Measurements from ENCODE around the gene HSFX3.

DNA sequence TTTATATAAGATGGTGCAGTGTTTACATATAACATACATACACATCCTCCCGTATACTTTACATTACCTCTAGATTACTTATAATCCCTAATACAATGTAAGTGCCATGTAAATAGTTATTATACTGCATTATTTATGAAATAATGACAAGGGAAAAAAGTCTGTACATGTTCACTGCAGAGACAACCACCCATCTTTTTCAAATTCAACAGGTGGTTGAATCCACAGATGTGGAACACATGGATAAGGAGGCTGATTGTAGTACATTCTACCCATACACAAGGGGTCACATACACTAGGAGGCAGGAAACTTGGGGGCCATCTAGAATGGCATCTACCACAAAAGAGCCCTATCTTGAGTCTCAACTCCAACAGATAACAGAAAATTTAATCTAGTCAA is 41.3 kb downstream of the HSFX3 start:
- TF ChIP-seq, protein P1, sequence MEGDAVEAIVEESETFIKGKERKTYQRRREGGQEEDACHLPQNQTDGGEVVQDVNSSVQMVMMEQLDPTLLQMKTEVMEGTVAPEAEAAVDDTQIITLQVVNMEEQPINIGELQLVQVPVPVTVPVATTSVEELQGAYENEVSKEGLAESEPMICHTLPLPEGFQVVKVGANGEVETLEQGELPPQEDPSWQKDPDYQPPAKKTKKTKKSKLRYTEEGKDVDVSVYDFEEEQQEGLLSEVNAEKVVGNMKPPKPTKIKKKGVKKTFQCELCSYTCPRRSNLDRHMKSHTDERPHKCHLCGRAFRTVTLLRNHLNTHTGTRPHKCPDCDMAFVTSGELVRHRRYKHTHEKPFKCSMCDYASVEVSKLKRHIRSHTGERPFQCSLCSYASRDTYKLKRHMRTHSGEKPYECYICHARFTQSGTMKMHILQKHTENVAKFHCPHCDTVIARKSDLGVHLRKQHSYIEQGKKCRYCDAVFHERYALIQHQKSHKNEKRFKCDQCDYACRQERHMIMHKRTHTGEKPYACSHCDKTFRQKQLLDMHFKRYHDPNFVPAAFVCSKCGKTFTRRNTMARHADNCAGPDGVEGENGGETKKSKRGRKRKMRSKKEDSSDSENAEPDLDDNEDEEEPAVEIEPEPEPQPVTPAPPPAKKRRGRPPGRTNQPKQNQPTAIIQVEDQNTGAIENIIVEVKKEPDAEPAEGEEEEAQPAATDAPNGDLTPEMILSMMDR (IDR thresholded peaks at IDR 0.05), result no peak
- no peak for TF ChIP-seq POLR2A (IDR thresholded peaks at IDR 0.05)

All from esophagus squamous epithelium (tissue), 4 donors.